ENCODE results near the gene NFAM1. TPM values are rescaled to one million over a fixed set of nuclear protein-coding genes. Genes with fewer than 3 reads are reported as not detected.

NFAM1 gene
- total RNA-seq, 1 experiment from 2014 or later: 3.8 TPM

- Histone ChIP-seq H3K4me3 (ENCODE audit: low read depth, low read length, poor library complexity, severe bottlenecking) (no peak overlapping the region), H3K36me3 (ENCODE audit: insufficient read depth, low read length, poor library complexity, severe bottlenecking) (no peaks in the 10 kb centered on the region), H3K27ac (ENCODE audit: low read depth, low read length, poor library complexity, severe bottlenecking) (no peak overlapping the region), H3K9me3 (ENCODE audit: low read depth, low read length, poor library complexity, severe bottlenecking) (no peaks in the 10 kb centered on the region), H3K4me1 (ENCODE audit: insufficient read depth, low read length, poor library complexity, severe bottlenecking) (peaks cover 3% of the 10 kb centered on the region), H3K27me3 (replicated peaks; ENCODE audit: insufficient read depth, low read depth, low read length, poor library complexity) (no peaks in the 10 kb centered on the region)
- no peak for DNase-seq (ENCODE audit: low spot score)
- POLR2A ChIA-PET (ENCODE audit: low non-redundant PET): no interaction called here
- BruUV-seq (replicated peaks): no TSS peak
- intact Hi-C loops (cut with micrococcal nuclease; ENCODE audit: unreplicated experiment): loop anchor here (1.0 kb wide), 1 partner anchor 303 kb away; no protein-coding TSS in a partner anchor
- CTCF ChIA-PET: no interaction called here
- TF ChIP-seq, protein P1, sequence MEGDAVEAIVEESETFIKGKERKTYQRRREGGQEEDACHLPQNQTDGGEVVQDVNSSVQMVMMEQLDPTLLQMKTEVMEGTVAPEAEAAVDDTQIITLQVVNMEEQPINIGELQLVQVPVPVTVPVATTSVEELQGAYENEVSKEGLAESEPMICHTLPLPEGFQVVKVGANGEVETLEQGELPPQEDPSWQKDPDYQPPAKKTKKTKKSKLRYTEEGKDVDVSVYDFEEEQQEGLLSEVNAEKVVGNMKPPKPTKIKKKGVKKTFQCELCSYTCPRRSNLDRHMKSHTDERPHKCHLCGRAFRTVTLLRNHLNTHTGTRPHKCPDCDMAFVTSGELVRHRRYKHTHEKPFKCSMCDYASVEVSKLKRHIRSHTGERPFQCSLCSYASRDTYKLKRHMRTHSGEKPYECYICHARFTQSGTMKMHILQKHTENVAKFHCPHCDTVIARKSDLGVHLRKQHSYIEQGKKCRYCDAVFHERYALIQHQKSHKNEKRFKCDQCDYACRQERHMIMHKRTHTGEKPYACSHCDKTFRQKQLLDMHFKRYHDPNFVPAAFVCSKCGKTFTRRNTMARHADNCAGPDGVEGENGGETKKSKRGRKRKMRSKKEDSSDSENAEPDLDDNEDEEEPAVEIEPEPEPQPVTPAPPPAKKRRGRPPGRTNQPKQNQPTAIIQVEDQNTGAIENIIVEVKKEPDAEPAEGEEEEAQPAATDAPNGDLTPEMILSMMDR (conservative IDR thresholded peaks at IDR 0.05; ENCODE audit: low read depth, low read length): no peak
- no peak for TF ChIP-seq EZH2 (IDR thresholded peaks at IDR 0.05; ENCODE audit: borderline replicate concordance, low read depth, low read length, poor library complexity, severe bottlenecking)
Measured at GRCh38 chr22:42472671-42473070, 40.5 kb upstream of the NFAM1 start.

GRCh38 chr22:42471441-42471840 is 39.2 kb upstream of the NFAM1 start:
- Histone ChIP-seq H3K9me3 (ENCODE audit: low read depth, low read length, poor library complexity, severe bottlenecking) (no peaks in the 10 kb centered on the region), H3K4me3 (ENCODE audit: low read depth, low read length, poor library complexity, severe bottlenecking) (no peak overlapping the region), H3K4me1 (ENCODE audit: insufficient read depth, low read length, poor library complexity, severe bottlenecking) (peaks cover 3% of the 10 kb centered on the region), H3K27me3 (replicated peaks; ENCODE audit: insufficient read depth, low read depth, low read length, poor library complexity) (no peaks in the 10 kb centered on the region), H3K27ac (ENCODE audit: low read depth, low read length, poor library complexity, severe bottlenecking) (no peak overlapping the region), H3K36me3 (ENCODE audit: insufficient read depth, low read length, poor library complexity, severe bottlenecking) (no peaks in the 10 kb centered on the region)
- CTCF ChIA-PET: no interaction called here
- intact Hi-C loops (cut with micrococcal nuclease; ENCODE audit: unreplicated experiment): no loop called here
- POLR2A ChIA-PET (ENCODE audit: low non-redundant PET): no interaction called here
- no peak for TF ChIP-seq EZH2 (IDR thresholded peaks at IDR 0.05; ENCODE audit: borderline replicate concordance, low read depth, low read length, poor library complexity, severe bottlenecking)
- no TSS peak for BruUV-seq (replicated peaks)
- DNase-seq (ENCODE audit: low spot score): no peak

- H3K27ac ChIP-seq (ENCODE audit: low read depth, low read length, poor library complexity, severe bottlenecking): no peak overlapping the region
- H3K27me3 ChIP-seq (replicated peaks; ENCODE audit: insufficient read depth, low read depth, low read length, poor library complexity): no peaks in the 10 kb centered on the region
- no peak overlapping the region for H3K4me3 ChIP-seq (ENCODE audit: low read depth, low read length, poor library complexity, severe bottlenecking)
- DNase-seq (ENCODE audit: low spot score): no peak
- peaks cover 3% of the 10 kb centered on the region for H3K4me1 ChIP-seq (ENCODE audit: insufficient read depth, low read length, poor library complexity, severe bottlenecking)
- intact Hi-C loops (cut with micrococcal nuclease; ENCODE audit: unreplicated experiment): no loop called here
- TF ChIP-seq, protein P1 (conservative IDR thresholded peaks at IDR 0.05; ENCODE audit: low read depth, low read length): no peak
- TF ChIP-seq EZH2 (IDR thresholded peaks at IDR 0.05; ENCODE audit: borderline replicate concordance, low read depth, low read length, poor library complexity, severe bottlenecking): no peak
- POLR2A ChIA-PET (ENCODE audit: low non-redundant PET): interaction anchor here (0.6 kb wide), 1 partner anchor 1510 kb away, joined by 3 read pairs; no protein-coding TSS in a partner anchor
- CTCF ChIA-PET: interaction anchor here (0.6 kb wide), 1 partner anchor 19 kb away, joined by 8 read pairs; no protein-coding TSS in a partner anchor
- BruUV-seq (replicated peaks): no TSS peak
- no peaks in the 10 kb centered on the region for H3K36me3 ChIP-seq (ENCODE audit: insufficient read depth, low read length, poor library complexity, severe bottlenecking)
- H3K9me3 ChIP-seq (ENCODE audit: low read depth, low read length, poor library complexity, severe bottlenecking): no peaks in the 10 kb centered on the region
Measured at GRCh38 chr22:42470366-42471082, 38.3 kb upstream of the NFAM1 start.

GRCh38 chr22:42468841-42469240 is 36.6 kb upstream of the NFAM1 start:
- peaks cover 3% of the 10 kb centered on the region for H3K4me1 ChIP-seq (ENCODE audit: insufficient read depth, low read length, poor library complexity, severe bottlenecking)
- no peaks in the 10 kb centered on the region for H3K9me3 ChIP-seq (ENCODE audit: low read depth, low read length, poor library complexity, severe bottlenecking)
- H3K4me3 ChIP-seq (ENCODE audit: low read depth, low read length, poor library complexity, severe bottlenecking): no peak overlapping the region
- intact Hi-C loops (cut with micrococcal nuclease; ENCODE audit: unreplicated experiment): no loop called here
- TF ChIP-seq, protein P1 (conservative IDR thresholded peaks at IDR 0.05; ENCODE audit: low read depth, low read length): no peak
- TF ChIP-seq EZH2 (IDR thresholded peaks at IDR 0.05; ENCODE audit: borderline replicate concordance, low read depth, low read length, poor library complexity, severe bottlenecking): no peak
- no peaks in the 10 kb centered on the region for H3K36me3 ChIP-seq (ENCODE audit: insufficient read depth, low read length, poor library complexity, severe bottlenecking)
- no peaks in the 10 kb centered on the region for H3K27me3 ChIP-seq (replicated peaks; ENCODE audit: insufficient read depth, low read depth, low read length, poor library complexity)
- POLR2A ChIA-PET (ENCODE audit: low non-redundant PET): no interaction called here
- DNase-seq (ENCODE audit: low spot score): no peak
- no TSS peak for BruUV-seq (replicated peaks)
- CTCF ChIA-PET: no interaction called here
- H3K27ac ChIP-seq (ENCODE audit: low read depth, low read length, poor library complexity, severe bottlenecking): no peak overlapping the region

Measured in A673 (cell line).